H1 (cell line): Measurements from ENCODE around the gene PYGL. TPM values are rescaled to one million over a fixed set of nuclear protein-coding genes. Genes with fewer than 3 reads are reported as not detected.

Experiments
- CTCF ChIA-PET: fragments of 300-600 bp; sonication (Branson Sonifier 250); formaldehyde crosslinking; loops from one replicate; lab custom pipeline; 2021; ENCODE audit not compliant: partially characterized antibody; lab: Charles Lee
- POLR2A ChIA-PET: fragments of 300-600 bp; sonication (Branson Sonifier 250); formaldehyde crosslinking; loops from one replicate; lab custom pipeline; 2021; ENCODE audit warnings: inconsistent platforms; ENCODE audit not compliant: partially characterized antibody; lab: Charles Lee
- DNase-seq, 2 experiments: peaks; one replicate each; pipeline versions ENCODE4 v3.0.0 to v3.0.0-alpha.2; 2010 to 2022; ENCODE audit warnings: low spot score in 2 of 2, low read depth in 1 of 2, mixed read lengths in 1 of 2
- FAIRE-seq: peaks from 2 replicates; lab custom pipeline; 2011; peaks lifted over from hg19 to GRCh38; lab: Jason Lieb, UNC
- H2AFZ ChIP-seq: 2 replicates; pipeline ENCODE4 v1.8.1; 2012; ENCODE audit warnings: low read length, inconsistent platforms
- H2AK5ac ChIP-seq: 2 replicates; pipeline ENCODE4 v1.6.1; 2013; ENCODE audit warnings: low read depth, low read length
- H2BK120ac ChIP-seq: replicated peaks from 2 replicates; pipeline ENCODE3; 2013; ENCODE audit warnings: low read depth, low read length, inconsistent platforms
- H2BK12ac ChIP-seq: 2 replicates; pipeline ENCODE4 v1.6.1; 2013; ENCODE audit warnings: low read depth, low read length
- H2BK15ac ChIP-seq: 2 replicates; pipeline ENCODE4 v1.6.1; 2013; ENCODE audit warnings: low read length
- H2BK20ac ChIP-seq: 2 replicates; pipeline ENCODE4 v1.6.1; 2013; ENCODE audit warnings: low read length
- H2BK5ac ChIP-seq: 2 replicates; pipeline ENCODE4 v1.6.1; 2013; ENCODE audit warnings: low read depth, low read length
- H3K14ac ChIP-seq: 2 replicates; pipeline ENCODE4 v1.6.1; 2013; ENCODE audit warnings: inconsistent platforms; ENCODE audit not compliant: insufficient read length
- H3K18ac ChIP-seq: 2 replicates; pipeline ENCODE4 v1.6.1; 2013; ENCODE audit warnings: low read length; ENCODE audit errors: extremely low read depth
- H3K23ac ChIP-seq: 2 replicates; pipeline ENCODE4 v1.6.1; 2013; ENCODE audit warnings: inconsistent platforms; ENCODE audit not compliant: insufficient read length
- H3K23me2 ChIP-seq: 2 replicates; pipeline ENCODE4 v1.6.1; 2013; ENCODE audit warnings: low read depth, low read length
- H3K27ac ChIP-seq: 2 replicates; pipeline ENCODE4 v1.6.1; 2011; ENCODE audit warnings: low read depth, low read length, inconsistent platforms
- H3K27me3 ChIP-seq, 4 experiments: replicated peaks in 1 of 4; 1 replicate in 1 of 4; 2 replicates in 3 of 4; pipeline versions ENCODE4 v1.6.1 to v1.8.1; 2011 to 2013; ENCODE audit warnings: low read length in 3 of 4, mild to moderate bottlenecking in 3 of 4, inconsistent platforms in 2 of 4, mixed read lengths in 2 of 4, moderate library complexity in 1 of 4; ENCODE audit not compliant: control insufficient read depth in 3 of 4, insufficient read depth in 3 of 4; ENCODE audit errors: extremely low read depth in 1 of 4
- H3K36me3 ChIP-seq, 4 experiments: 2 replicates each; pipeline versions ENCODE4 v1.6.1 to v1.8.1; 2011 to 2013; ENCODE audit warnings: mild to moderate bottlenecking in 4 of 4, low read length in 3 of 4, moderate library complexity in 2 of 4, control low read depth in 1 of 4, inconsistent platforms in 1 of 4; ENCODE audit not compliant: insufficient read depth in 4 of 4, control insufficient read depth in 2 of 4
- H3K4ac ChIP-seq: replicated peaks from 2 replicates; pipeline ENCODE3; 2013; ENCODE audit warnings: low read length, low read depth, mixed read lengths, inconsistent platforms; ENCODE audit not compliant: insufficient read length
- H3K4me1 ChIP-seq, 4 experiments: replicated peaks in 1 of 4; 1 replicate in 1 of 4; 2 replicates in 3 of 4; pipeline versions ENCODE4 v1.6.1 to v1.8.1; 2011 to 2013; ENCODE audit warnings: low read length in 3 of 4, inconsistent platforms in 2 of 4, mixed read lengths in 1 of 4; ENCODE audit not compliant: insufficient read depth in 4 of 4, control insufficient read depth in 3 of 4
- H3K4me2 ChIP-seq, 2 experiments: 2 replicates each; pipeline versions ENCODE4 v1.6.1 to v1.8.1; 2011 to 2013; ENCODE audit warnings: low read depth in 2 of 2, low read length in 2 of 2, control low read depth in 1 of 2, inconsistent platforms in 1 of 2, mild to moderate bottlenecking in 1 of 2; ENCODE audit not compliant: insufficient read depth in 1 of 2
- H3K4me3 ChIP-seq, 4 experiments: fragments of 200-600, 300-600 bp in 1 of 4; sonication (generic), shearing (Covaris generic), sonication (Bioruptor Twin) in 1 of 4; 2 replicates each; pipeline versions ENCODE4 v1.5.1 to v1.8.1; 2011 to 2016; ENCODE audit warnings: low read length in 4 of 4, low read depth in 3 of 4, control low read depth in 2 of 4, inconsistent platforms in 2 of 4, mild to moderate bottlenecking in 2 of 4, mixed read lengths in 1 of 4, moderate library complexity in 1 of 4; ENCODE audit not compliant: insufficient read depth in 2 of 4; ENCODE audit errors: extremely low read depth in 1 of 4
- H3K56ac ChIP-seq: replicated peaks from 2 replicates; pipeline ENCODE3; 2013; ENCODE audit warnings: low read depth, mild to moderate bottlenecking, mixed read lengths, low read length, inconsistent platforms; ENCODE audit not compliant: insufficient read length
- H3K79me1 ChIP-seq: 2 replicates; pipeline ENCODE4 v1.6.1; 2013; ENCODE audit warnings: low read depth, low read length, control low read depth
- H3K79me2 ChIP-seq, 2 experiments: 2 replicates each; pipeline versions ENCODE4 v1.6.1 to v1.8.1; 2012 to 2013; ENCODE audit warnings: low read length in 2 of 2, mild to moderate bottlenecking in 2 of 2, inconsistent platforms in 1 of 2; ENCODE audit not compliant: insufficient read depth in 2 of 2, control insufficient read depth in 1 of 2
- H3K9ac ChIP-seq, 4 experiments: replicated peaks in 1 of 4; 1 replicate in 1 of 4; 2 replicates in 3 of 4; pipeline versions ENCODE4 v1.6.1 to v1.8.1; 2011 to 2013; ENCODE audit warnings: low read depth in 3 of 4, low read length in 3 of 4, control low read depth in 2 of 4, mild to moderate bottlenecking in 2 of 4, moderate library complexity in 2 of 4, inconsistent platforms in 1 of 4; ENCODE audit errors: extremely low read depth in 1 of 4
- H3K9me3 ChIP-seq, 2 experiments: 2 replicates each; pipeline versions ENCODE4 v1.6.1 to v1.8.1; 2012 to 2013; ENCODE audit warnings: mild to moderate bottlenecking in 2 of 2, moderate library complexity in 2 of 2, control low read depth in 1 of 2, inconsistent platforms in 1 of 2, low read depth in 1 of 2, low read length in 1 of 2, mixed read lengths in 1 of 2; ENCODE audit not compliant: insufficient read depth in 2 of 2
- H4K20me1 ChIP-seq, 2 experiments: replicated peaks in 1 of 2; 2 replicates each; pipeline versions ENCODE3 to v1.8.1; 2011 to 2013; ENCODE audit warnings: inconsistent platforms in 2 of 2, low read length in 2 of 2, mild to moderate bottlenecking in 1 of 2; ENCODE audit not compliant: insufficient read depth in 2 of 2, control insufficient read depth in 1 of 2
- H4K5ac ChIP-seq: 2 replicates; pipeline ENCODE4 v1.6.1; 2013; ENCODE audit warnings: low read length, low read depth, mixed read lengths, inconsistent platforms; ENCODE audit not compliant: insufficient read length
- H4K8ac ChIP-seq: 2 replicates; pipeline ENCODE4 v1.8.0; 2013; ENCODE audit warnings: mild to moderate bottlenecking, moderate library complexity, low read length, inconsistent platforms; ENCODE audit not compliant: insufficient read depth; ENCODE audit errors: extremely low read depth
- H4K91ac ChIP-seq: replicated peaks from 2 replicates; pipeline ENCODE3; 2013; ENCODE audit warnings: low read length, mixed read lengths, inconsistent platforms; ENCODE audit not compliant: insufficient read length
- CEBPB ChIP-seq: IDR thresholded peaks from 2 replicates; pipeline ENCODE4 v1.6.1; 2012; ENCODE audit warnings: low read depth, low read length
- CREB1 ChIP-seq: IDR thresholded peaks from 2 replicates; pipeline ENCODE4 v1.6.1; 2012; ENCODE audit warnings: inconsistent platforms
- EP300 ChIP-seq, 2 experiments: IDR thresholded peaks; 1 replicate in 1 of 2; 2 replicates in 1 of 2; pipeline ENCODE4 v1.6.1; 2011 to 2012; ENCODE audit warnings: low read depth in 2 of 2, low read length in 2 of 2, mild to moderate bottlenecking in 2 of 2, borderline replicate concordance in 1 of 2, inconsistent platforms in 1 of 2, moderate library complexity in 1 of 2
- JUN ChIP-seq: IDR thresholded peaks from 2 replicates; pipeline ENCODE4 v1.6.1; 2011; ENCODE audit warnings: low read depth, mild to moderate bottlenecking, improper control_type of control experiment, low read length
- NANOG ChIP-seq: IDR thresholded peaks from 2 replicates; pipeline ENCODE4 v1.6.1; 2011; ENCODE audit warnings: low read length, low read depth, mild to moderate bottlenecking, inconsistent platforms; ENCODE audit not compliant: insufficient read depth, poor library complexity, severe bottlenecking
- NRF1 ChIP-seq: IDR thresholded peaks from 2 replicates; pipeline ENCODE4 v1.6.1; 2011; ENCODE audit warnings: mild to moderate bottlenecking, low read depth, low read length, improper control_type of control experiment
- POLR2A ChIP-seq, 2 experiments: IDR thresholded peaks; 1 replicate in 1 of 2; 2 replicates in 1 of 2; pipeline ENCODE4 v1.6.1; 2011; ENCODE audit warnings: low read depth in 2 of 2, low read length in 2 of 2, mild to moderate bottlenecking in 2 of 2; ENCODE audit errors: control extremely low read depth in 1 of 2
- RAD21 ChIP-seq, 2 experiments: IDR thresholded peaks in 1 of 2; conservative IDR thresholded peaks in 1 of 2; 2 replicates each; pipeline ENCODE4 v1.6.1; 2011; ENCODE audit warnings: low read depth in 2 of 2, low read length in 2 of 2, improper control_type of control experiment in 1 of 2, inconsistent platforms in 1 of 2, mild to moderate bottlenecking in 1 of 2, moderate library complexity in 1 of 2
- RNF2 ChIP-seq: fragments of 200-900, 300-1000 bp; sonication (generic); IDR thresholded peaks from 2 replicates; pipeline ENCODE4 v1.7.1; 2016; ENCODE audit warnings: borderline replicate concordance, low read depth, mild to moderate bottlenecking, antibody characterized with exemption, low read length; ENCODE audit not compliant: poor library complexity, severe bottlenecking; ENCODE audit errors: missing control alignments
- RXRA ChIP-seq: IDR thresholded peaks from 2 replicates; pipeline ENCODE4 v1.6.1; 2011; ENCODE audit warnings: low read depth, mild to moderate bottlenecking, low read length, moderate library complexity; ENCODE audit not compliant: insufficient read depth
- SUZ12 ChIP-seq: fragments of 200-600 bp; sonication (generic); IDR thresholded peaks from 2 replicates; pipeline ENCODE4 v1.6.1; 2012; ENCODE audit warnings: mild to moderate bottlenecking, inconsistent platforms, low read length, moderate library complexity, mixed read lengths
- TAF7 ChIP-seq: optimal IDR thresholded peaks from 2 replicates; pipeline ENCODE3; 2011; ENCODE audit warnings: low read depth, mild to moderate bottlenecking, inconsistent platforms, low read length, moderate library complexity, borderline replicate concordance
- TEAD4 ChIP-seq: IDR thresholded peaks from 2 replicates; pipeline ENCODE4 v1.6.1; 2012; ENCODE audit warnings: low read depth, low read length, inconsistent platforms, mixed read lengths
- YY1 ChIP-seq: IDR thresholded peaks from 2 replicates; pipeline ENCODE4 v1.6.1; 2011; ENCODE audit warnings: low read depth, mild to moderate bottlenecking, low read length
- WGBS, 2 experiments: shearing (Covaris generic) in 1 of 2; methylation state at CpG; one replicate each; pipeline versions ENCODE4 v1.1.6 to v1.1.7; 2013 to 2015; ENCODE audit warnings: low lambda C conversion rate in 2 of 2, mixed read lengths in 2 of 2, inconsistent platforms in 1 of 2, low coverage in 1 of 2, missing lambda C conversion rate in 1 of 2; ENCODE audit not compliant: insufficient replicate concordance in 2 of 2, insufficient coverage in 1 of 2, insufficient read length in 1 of 2; ENCODE audit errors: extremely low coverage in 1 of 2, missing lambda C conversion rate in 1 of 2; 5-methylcytosine and 5-hydroxymethylcytosine counted together
- polyA plus RNA-seq, 7 experiments: library from polyadenylated mRNA; depleted of rRNA in 3 of 7; stranded (reverse) in 5 of 7; unstranded in 2 of 7; fragments of >200 nt in 5 of 7; fragments of 200-250 nt in 2 of 7; gene quantifications; 1 replicate in 5 of 7; 2 replicates in 1 of 7; 4 replicates in 1 of 7; pipeline versions ENCODE4 v1.2.1 to v1.2.3, GENCODE V29; 2011 to 2013; ENCODE audit warnings: missing spikeins in 2 of 7, mixed read lengths in 2 of 7
- total RNA-seq: library from RNA; stranded (reverse); fragmentation: NEBNext Ultra II Directional; extraction: Animal tissue kit (Norgen Biotek cat#: 25700); gene quantifications from 2 replicates; pipeline ENCODE4 v1.2.1, GENCODE V29; 2021

Gene PYGL
- total and polyA plus RNA-seq, 2 of the 8 experiments (the other 6 are each of a cell fraction or from before 2014, with no cell fraction given), result 26.1 to 50.5 TPM

GRCh38 chr14:50974118-50974517, 29.8 kb upstream of the PYGL start:
- Histone ChIP-seq H3K56ac (no peak overlapping the region), H3K4me2 (no peak overlapping the region), H3K9ac (no peak overlapping the region), H4K5ac (no peak overlapping the region), H3K79me1 (no peaks in the 10 kb centered on the region), H2BK5ac (peak overlapping the region; percentile 35; the same call in 1 of the 2 replicates), H2BK20ac (no peak overlapping the region), H2BK120ac (no peak overlapping the region), H3K4ac (no peak overlapping the region), H3K18ac (no peak overlapping the region), H3K27me3 (no peaks in the 10 kb centered on the region), H4K91ac (no peak overlapping the region), H4K20me1 (no peaks in the 10 kb centered on the region), H3K14ac (no peak overlapping the region), H3K4me3 (no peak overlapping the region), H4K8ac (no peak overlapping the region), H3K36me3 (no peaks in the 10 kb centered on the region), H3K4me1 (no peaks in the 10 kb centered on the region), H3K27ac (no peak overlapping the region), H2BK12ac (no peak overlapping the region), H2BK15ac (0 out of 2 replicates have a peak overlapping the region, but pooled peaks have one; percentile 61), H2AFZ (no peak overlapping the region), H3K23ac (no peak overlapping the region), H3K9me3 (no peaks in the 10 kb centered on the region), H3K79me2 (no peaks in the 10 kb centered on the region), H2AK5ac (no peak overlapping the region), H3K23me2 (no peaks in the 10 kb centered on the region)
- TF ChIP-seq SUZ12, result no peak
- no peak for TF ChIP-seq EP300 (IDR thresholded peaks at IDR 0.05; ENCODE audit: borderline replicate concordance in 1 of 2, low read depth in 2 of 2, low read length in 2 of 2)
- no peak for TF ChIP-seq CEBPB
- no peak for TF ChIP-seq NRF1
- TF ChIP-seq RXRA, result no peak
- no peak for TF ChIP-seq TAF7
- TF ChIP-seq POLR2A (IDR thresholded peaks at IDR 0.05; ENCODE audit: control extremely low read depth in 1 of 2, low read depth in 2 of 2, low read length in 2 of 2), result no peak
- no peak for TF ChIP-seq RAD21 (IDR thresholded peaks at IDR 0.05 in 1 of 2, conservative IDR thresholded peaks at IDR 0.05 in 1 of 2; ENCODE audit: low read depth in 2 of 2, low read length in 2 of 2)
- no peak for TF ChIP-seq RNF2
- no peak for TF ChIP-seq NANOG
- TF ChIP-seq TEAD4, result no peak
- TF ChIP-seq YY1, result no peak
- TF ChIP-seq CREB1, result no peak
- no peak for TF ChIP-seq JUN
- DNase-seq (no peak), FAIRE-seq (no peak)
- POLR2A ChIA-PET, result no interaction called here
- 99% methylated on average over 5 of the region's 5 CpGs; no CpG with 5 or more reads in 1 of the 2 experiments for WGBS, 2 experiments
- CTCF ChIA-PET, result interaction anchor here (1.3 to 2.3 kb wide), 4 partner anchors 9 to 245 kb away, joined by 3 to 8 read pairs (median 3); no protein-coding TSS in a partner anchor
